Measurements from ENCODE around the gene EFCC1.

DNA sequence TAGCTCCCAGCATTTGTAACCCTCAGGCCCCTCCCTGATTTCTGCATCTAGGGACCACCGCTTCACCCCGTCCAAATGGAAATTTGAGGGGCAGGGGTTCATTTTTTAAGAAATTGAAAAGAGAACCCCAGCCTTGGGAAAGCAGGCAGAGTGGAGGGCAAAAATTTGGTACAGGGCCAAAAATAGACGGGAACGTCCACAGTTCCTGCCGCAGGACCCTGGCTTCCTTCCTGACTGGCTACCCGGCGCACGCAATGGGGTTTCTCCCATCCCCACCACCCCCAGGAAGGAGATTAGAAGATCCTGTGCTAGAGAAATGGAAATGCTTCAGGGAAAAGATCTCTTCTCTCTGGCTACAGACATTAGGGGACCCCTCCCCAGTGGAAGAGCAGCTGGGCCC lies 80.4 kb downstream of the EFCC1 start:
- TF ChIP-seq, protein P1, sequence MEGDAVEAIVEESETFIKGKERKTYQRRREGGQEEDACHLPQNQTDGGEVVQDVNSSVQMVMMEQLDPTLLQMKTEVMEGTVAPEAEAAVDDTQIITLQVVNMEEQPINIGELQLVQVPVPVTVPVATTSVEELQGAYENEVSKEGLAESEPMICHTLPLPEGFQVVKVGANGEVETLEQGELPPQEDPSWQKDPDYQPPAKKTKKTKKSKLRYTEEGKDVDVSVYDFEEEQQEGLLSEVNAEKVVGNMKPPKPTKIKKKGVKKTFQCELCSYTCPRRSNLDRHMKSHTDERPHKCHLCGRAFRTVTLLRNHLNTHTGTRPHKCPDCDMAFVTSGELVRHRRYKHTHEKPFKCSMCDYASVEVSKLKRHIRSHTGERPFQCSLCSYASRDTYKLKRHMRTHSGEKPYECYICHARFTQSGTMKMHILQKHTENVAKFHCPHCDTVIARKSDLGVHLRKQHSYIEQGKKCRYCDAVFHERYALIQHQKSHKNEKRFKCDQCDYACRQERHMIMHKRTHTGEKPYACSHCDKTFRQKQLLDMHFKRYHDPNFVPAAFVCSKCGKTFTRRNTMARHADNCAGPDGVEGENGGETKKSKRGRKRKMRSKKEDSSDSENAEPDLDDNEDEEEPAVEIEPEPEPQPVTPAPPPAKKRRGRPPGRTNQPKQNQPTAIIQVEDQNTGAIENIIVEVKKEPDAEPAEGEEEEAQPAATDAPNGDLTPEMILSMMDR (IDR thresholded peaks at IDR 0.05), result no peak
- no peak for TF ChIP-seq POLR2A (IDR thresholded peaks at IDR 0.05)

Measured in Peyer's patch (tissue), 4 donors.